Skeletal muscle satellite cell (primary cell): Measurements from ENCODE around the gene PTBP1.
"Not testable (repeated sequence)": the region's sequence is repeated elsewhere in the genome, so short reads cannot be mapped to it uniquely, and the experiment has no call there.

Experiments
- H3K27me3 ChIP-seq: 2 replicates; pipeline ENCODE4 v1.7.0; 2013; ENCODE audit warnings: low read length; ENCODE audit not compliant: control insufficient read depth, insufficient read depth
- H3K36me3 ChIP-seq: 2 replicates; pipeline ENCODE4 v1.7.0; 2013; ENCODE audit warnings: mild to moderate bottlenecking, control low read depth, low read length; ENCODE audit not compliant: insufficient read depth
- H3K4me1 ChIP-seq: 2 replicates; pipeline ENCODE4 v1.7.0; 2013; ENCODE audit warnings: low read length; ENCODE audit not compliant: control insufficient read depth, insufficient read depth
- H3K4me2 ChIP-seq: 2 replicates; pipeline ENCODE4 v1.7.0; 2013; ENCODE audit warnings: mild to moderate bottlenecking, low read length
- H3K4me3 ChIP-seq: 2 replicates; pipeline ENCODE4 v1.7.0; 2013; ENCODE audit warnings: low read length
- H3K9ac ChIP-seq: 2 replicates; pipeline ENCODE4 v1.7.0; 2013; ENCODE audit warnings: mild to moderate bottlenecking, low read depth, low read length, moderate library complexity
- H3K9me3 ChIP-seq: replicated peaks from 2 replicates; pipeline ENCODE4 v1.7.0; 2013; ENCODE audit warnings: mild to moderate bottlenecking, control low read depth, low read length

The PTBP1 gene

GRCh38 chr19:845707-846521 lies 48.7 kb downstream of the PTBP1 start:
- Histone ChIP-seq H3K4me2 (peak overlapping the region; percentile 21), H3K9ac (no peak overlapping the region), H3K36me3 (no peaks in the 10 kb centered on the region), H3K4me1 (peaks cover 15% of the 10 kb centered on the region), H3K9me3 (no peaks in the 10 kb centered on the region), H3K4me3 (no peak overlapping the region), H3K27me3 (peaks cover 53% of the 10 kb centered on the region)

DNA sequence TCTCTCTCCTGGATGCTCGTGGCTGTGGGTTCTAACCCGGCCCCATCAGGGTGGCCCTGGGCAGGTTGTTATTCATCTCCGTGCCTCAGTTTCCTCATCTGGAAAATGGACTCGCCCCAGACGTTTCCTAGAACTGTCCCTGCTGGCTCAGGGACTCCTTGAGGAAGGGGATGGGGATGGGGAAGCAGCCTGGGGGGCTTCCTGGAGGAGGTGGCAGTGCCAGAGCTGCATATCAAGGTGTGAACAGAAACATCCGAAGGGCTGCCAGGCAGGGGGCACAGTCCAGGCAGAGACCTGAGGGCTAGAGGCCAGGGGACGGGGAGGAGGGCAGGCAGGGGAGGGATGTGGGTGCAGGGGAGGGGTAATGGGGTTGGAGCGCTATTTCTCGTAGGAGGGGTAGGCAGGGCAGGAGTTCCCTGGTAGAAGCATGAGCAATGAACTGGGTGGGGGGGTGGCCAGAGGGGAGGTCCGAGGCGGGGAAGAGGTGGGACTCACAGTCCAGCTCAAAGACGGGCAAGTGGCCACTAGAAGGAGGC lies 51.2 kb downstream of the PTBP1 start:
- Histone ChIP-seq H3K9ac (no peak overlapping the region), H3K36me3 (no peaks in the 10 kb centered on the region), H3K27me3 (peaks cover 50% of the 10 kb centered on the region), H3K4me3 (no peak overlapping the region), H3K9me3 (no peaks in the 10 kb centered on the region), H3K4me1 (peaks cover 13% of the 10 kb centered on the region), H3K4me2 (no peak overlapping the region)

DNA sequence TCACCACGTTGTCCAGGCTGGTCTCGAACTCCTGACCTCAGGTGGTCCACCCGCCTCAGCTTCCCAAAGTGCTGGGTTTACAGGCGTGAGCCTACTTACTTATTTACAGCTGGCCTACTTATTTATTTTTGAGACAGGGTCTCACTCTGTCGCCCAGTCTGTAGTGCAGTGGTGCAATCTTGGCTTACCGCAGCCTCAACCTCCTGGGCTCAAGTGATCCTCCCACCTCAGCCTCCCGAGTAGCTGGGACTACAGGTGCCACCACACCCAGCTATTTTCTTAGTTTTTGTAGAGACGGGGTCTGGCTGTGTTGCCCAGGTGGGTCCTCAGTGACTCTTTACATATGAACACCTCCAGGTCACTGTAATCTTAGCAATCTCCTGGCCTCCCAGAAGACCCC lies 51.9 kb downstream of the PTBP1 start:
- not testable (repeated sequence) for H3K9me3 ChIP-seq, H3K4me1 ChIP-seq, H3K9ac ChIP-seq, H3K4me2 ChIP-seq, H3K36me3 ChIP-seq, H3K4me3 ChIP-seq
- H3K27me3 ChIP-seq = peaks cover 44% of the 10 kb centered on the region

DNA sequence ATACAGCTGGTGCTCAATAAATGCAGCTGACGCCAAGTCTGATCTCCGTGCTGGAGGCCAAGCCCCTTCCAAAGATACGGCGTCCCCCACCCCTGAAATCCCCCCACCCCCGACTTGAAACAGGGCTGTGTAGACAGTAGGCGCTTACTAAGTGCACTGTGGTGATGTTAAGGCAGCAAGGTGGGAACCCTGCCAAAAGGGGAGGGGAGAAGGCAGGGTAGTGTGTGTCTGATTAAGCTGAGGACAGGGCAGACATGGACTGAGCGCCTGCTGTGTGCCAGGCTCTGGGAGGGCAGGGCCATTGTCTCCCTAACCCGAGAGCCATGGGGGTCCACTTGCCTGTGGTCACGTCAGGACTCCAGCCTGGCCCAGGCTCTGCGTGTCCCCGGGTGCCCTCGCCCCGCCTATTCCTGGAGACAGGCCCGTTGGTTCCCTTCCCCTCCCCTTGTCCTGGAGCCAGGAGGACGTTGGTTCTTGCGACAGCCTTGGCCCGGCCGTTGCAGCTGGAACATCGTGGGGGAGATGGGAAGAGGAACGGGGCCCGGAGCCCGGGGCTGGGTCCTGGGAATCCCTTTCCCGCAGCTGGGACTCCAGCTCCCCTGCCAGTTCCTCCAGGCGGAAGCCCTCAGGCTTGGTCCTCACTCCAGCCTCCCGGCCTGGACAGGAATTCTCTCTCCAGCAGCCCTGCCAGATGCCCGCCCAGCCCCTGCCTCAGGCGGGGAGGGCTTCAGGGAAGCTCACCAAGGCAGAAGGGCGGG lies 53.1 kb downstream of the PTBP1 start:
- Histone ChIP-seq H3K36me3 (no peaks in the 10 kb centered on the region), H3K9ac (peak overlapping the region; percentile 6), H3K27me3 (peaks cover 36% of the 10 kb centered on the region), H3K4me1 (peaks cover 8% of the 10 kb centered on the region), H3K4me2 (peak overlapping the region; percentile 69), H3K4me3 (peak overlapping the region; percentile 43), H3K9me3 (no peaks in the 10 kb centered on the region)

GRCh38 chr19:850979-851335 lies 53.7 kb downstream of the PTBP1 start:
- Histone ChIP-seq H3K27me3 (peaks cover 31% of the 10 kb centered on the region), H3K9me3 (no peaks in the 10 kb centered on the region), H3K4me3 (peak overlapping the region; percentile 43), H3K4me2 (peak overlapping the region; percentile 69), H3K36me3 (no peaks in the 10 kb centered on the region), H3K9ac (peak overlapping the region; percentile 6), H3K4me1 (peaks cover 8% of the 10 kb centered on the region)

GRCh38 chr19:852136-853013 lies 55.1 kb downstream of the PTBP1 start, which contains the start of gene ELANE:
ELANE (plus strand) TSS chr19:852303; CDS start chr19:852329, 26 bp downstream.
- Histone ChIP-seq H3K4me2 (no peak within 1 kb of the TSS), H3K9ac (no peak within 1 kb of the TSS), H3K9me3 (no peaks in the 10 kb centered on the region), H3K4me1 (peaks cover 8% of the 10 kb centered on the region), H3K36me3 (no peaks in the 10 kb centered on the region), H3K4me3 (no peak within 1 kb of the TSS), H3K27me3 (peaks cover 18% of the 10 kb centered on the region)

GRCh38 chr19:853014-853585 lies 55.8 kb downstream of the PTBP1 start:
- H3K9me3 ChIP-seq = no peaks in the 10 kb centered on the region
- no peaks in the 10 kb centered on the region for H3K36me3 ChIP-seq
- H3K4me3 ChIP-seq = no peak overlapping the region
- peaks cover 11% of the 10 kb centered on the region for H3K27me3 ChIP-seq
- no peak overlapping the region for H3K4me2 ChIP-seq
- H3K4me1 ChIP-seq = peaks cover 8% of the 10 kb centered on the region
- no peak overlapping the region for H3K9ac ChIP-seq

DNA sequence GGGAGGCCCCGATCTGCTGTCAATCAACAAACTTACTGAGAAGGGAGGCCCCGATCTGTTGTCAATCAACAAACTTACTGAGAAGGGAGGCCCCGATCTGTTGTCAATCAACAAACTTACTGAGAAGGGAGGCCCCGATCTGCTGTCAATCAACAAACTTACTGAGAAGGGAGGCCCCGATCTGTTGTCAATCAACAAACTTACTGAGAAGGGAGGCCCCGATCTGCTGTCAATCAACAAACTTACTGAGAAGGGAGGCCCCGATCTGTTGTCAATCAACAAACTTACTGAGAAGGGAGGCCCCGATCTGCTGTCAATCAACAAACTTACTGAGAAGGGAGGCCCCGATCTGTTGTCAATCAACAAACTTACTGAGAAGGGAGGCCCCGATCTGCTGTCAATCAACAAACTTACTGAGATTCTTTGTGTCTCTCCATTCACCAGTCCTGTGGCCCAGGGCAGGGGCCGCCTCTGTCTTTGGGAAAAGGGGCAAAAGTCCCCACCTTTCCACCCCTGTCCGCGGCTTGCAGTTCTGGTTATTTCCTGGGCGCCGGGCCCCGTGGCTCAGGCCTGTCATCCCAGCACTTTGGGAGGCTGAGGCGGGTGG lies 56.5 kb downstream of the PTBP1 start:
- H3K27me3 ChIP-seq, H3K4me3 ChIP-seq, H3K9ac ChIP-seq, H3K9me3 ChIP-seq, H3K4me2 ChIP-seq, H3K4me1 ChIP-seq, H3K36me3 ChIP-seq: not testable (repeated sequence)

DNA sequence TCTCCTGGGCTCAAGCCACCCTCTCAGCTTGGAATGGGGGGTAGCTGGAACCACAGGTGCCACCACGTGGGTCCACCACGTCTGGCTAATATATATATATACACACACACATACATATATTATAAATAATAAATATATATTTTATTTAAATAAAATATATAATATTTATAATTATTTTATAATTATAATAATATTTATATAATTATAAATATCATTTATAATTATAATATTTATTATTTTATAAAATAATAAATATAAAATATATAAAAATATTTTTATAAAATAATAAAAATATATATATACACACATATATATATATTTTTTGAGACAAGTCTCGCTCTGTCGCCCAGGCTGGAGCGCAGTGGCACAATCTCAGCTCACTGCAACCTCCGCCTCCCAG lies 57.3 kb downstream of the PTBP1 start:
- H3K9ac ChIP-seq = no peak overlapping the region
- H3K4me2 ChIP-seq = no peak overlapping the region
- H3K36me3 ChIP-seq = no peaks in the 10 kb centered on the region
- H3K4me1 ChIP-seq = peaks cover 12% of the 10 kb centered on the region
- no peak overlapping the region for H3K4me3 ChIP-seq
- H3K27me3 ChIP-seq = peaks cover 6% of the 10 kb centered on the region
- no peaks in the 10 kb centered on the region for H3K9me3 ChIP-seq

GRCh38 chr19:855142-855541 lies 57.9 kb downstream of the PTBP1 start:
- H3K27me3 ChIP-seq = peaks cover 11% of the 10 kb centered on the region
- peaks cover 14% of the 10 kb centered on the region for H3K4me1 ChIP-seq

More at GRCh38 chr19:855142-855541, 57.9 kb downstream of the PTBP1 start:
- Histone ChIP-seq H3K36me3 (no peaks in the 10 kb centered on the region), H3K9ac (no peak overlapping the region), H3K4me2 (no peak overlapping the region), H3K9me3 (no peaks in the 10 kb centered on the region), H3K4me3 (no peak overlapping the region)
